ENCODE measurements around the gene ARRB1. TPM values are rescaled to one million over a fixed set of nuclear protein-coding genes. Genes with fewer than 3 reads are reported as not detected.

ARRB1 gene
- total RNA-seq, 1 experiment from 2014 or later = 90.1 TPM

- Mint-ChIP-seq H3K4me3 (peak within 1 kb of the TSS; percentile 77), H3K9me3 (no peaks in the 10 kb centered on the region), H3K27me3 (ENCODE audit: low read depth) (peaks cover 69% of the 10 kb centered on the region), H3K4me1 (peaks cover 27% of the 10 kb centered on the region), H3K36me3 (no peaks in the 10 kb centered on the region), H3K27ac (no peak within 1 kb of the TSS)
- ChIA-PET POLR2A (interaction anchor here (1.1 kb wide), 1 partner anchor 100 kb away, joined by 3 read pairs; no protein-coding TSS in a partner anchor), CTCF (interaction anchor here (0.6 to 7.6 kb wide), 22 partner anchors 9 to 311 kb away, joined by 3 to 191 read pairs (median 6); no protein-coding TSS in a partner anchor)
- no peak for TF ChIP-seq ZNF121 (CRISPR knock-in tag; IDR thresholded peaks at IDR 0.05)
- peak; percentile 61; the same call in 1 of the 2 replicates for TF ChIP-seq MAX (CRISPR knock-in tag; IDR thresholded peaks at IDR 0.05)
- peak; percentile 15; the same call in 1 of the 2 replicates for TF ChIP-seq USF2 (CRISPR knock-in tag; IDR thresholded peaks at IDR 0.05)
- TF ChIP-seq ZNF263 (CRISPR knock-in tag; IDR thresholded peaks at IDR 0.05; ENCODE audit: low read depth) = peak; percentile 77
- ATAC-seq (peak; percentile 6), DNase-seq (ENCODE audit: low spot score) (peak; percentile 65)
These were observed 111.0 kb downstream of the ARRB1 start, which contains the start of gene TPBGL for GRCh38 chr11:75240311-75241035. TSS of gene TPBGL (plus strand) at chr11:75240774. CDS start at chr11:75241050, 276 bp downstream.

GRCh38 chr11:75239531-75240290 is 111.8 kb downstream of the ARRB1 start:
- peak overlapping the region; percentile 77 for H3K4me3 Mint-ChIP-seq
- H3K27me3 Mint-ChIP-seq (ENCODE audit: low read depth) = peaks cover 62% of the 10 kb centered on the region
- H3K36me3 Mint-ChIP-seq = no peaks in the 10 kb centered on the region
- ATAC-seq = no peak; the same call in 1 of the 2 replicates
- no peaks in the 10 kb centered on the region for H3K9me3 Mint-ChIP-seq
- ChIA-PET CTCF (interaction anchor here (0.7 to 7.6 kb wide), 12 partner anchors 8 to 310 kb away, joined by 3 to 191 read pairs (median 16); no protein-coding TSS in a partner anchor), POLR2A (interaction anchor here (1.1 kb wide), 1 partner anchor 99 kb away, joined by 3 read pairs; no protein-coding TSS in a partner anchor)
- DNase-seq (ENCODE audit: low spot score) = no peak
- TF ChIP-seq MAX (CRISPR knock-in tag; IDR thresholded peaks at IDR 0.05) (0 out of 2 replicates have a peak, but pooled peaks have one; percentile 3), SP1 (CRISPR knock-in tag; conservative IDR thresholded peaks at IDR 0.05) (no peak), USF2 (CRISPR knock-in tag; IDR thresholded peaks at IDR 0.05) (no peak)
- H3K4me1 Mint-ChIP-seq = peaks cover 27% of the 10 kb centered on the region
- H3K27ac Mint-ChIP-seq = no peak overlapping the region

- peaks cover 53% of the 10 kb centered on the region for H3K27me3 Mint-ChIP-seq (ENCODE audit: low read depth)
- H3K4me1 Mint-ChIP-seq = peaks cover 28% of the 10 kb centered on the region
- CTCF ChIA-PET = interaction anchor here (1.1 to 7.6 kb wide), 10 partner anchors 12 to 101 kb away, joined by 3 to 191 read pairs (median 27); no protein-coding TSS in a partner anchor
- ATAC-seq (no peak), DNase-seq (ENCODE audit: low spot score) (no peak)
- TF ChIP-seq OVOL2 (CRISPR knock-in tag; IDR thresholded peaks at IDR 0.05; ENCODE audit: borderline replicate concordance) = no peak
- TF ChIP-seq USF2 (CRISPR knock-in tag; IDR thresholded peaks at IDR 0.05) = no peak
- no peak for TF ChIP-seq NR2C2 (CRISPR knock-in tag; IDR thresholded peaks at IDR 0.05)
- TF ChIP-seq IRF2 (CRISPR knock-in tag; IDR thresholded peaks at IDR 0.05; ENCODE audit: borderline replicate concordance, low read depth) = no peak
- no peak for TF ChIP-seq MLX (CRISPR knock-in tag; IDR thresholded peaks at IDR 0.05)
- no peak for TF ChIP-seq HMGXB4 (CRISPR knock-in tag; IDR thresholded peaks at IDR 0.05)
- TF ChIP-seq CBFB (CRISPR knock-in tag; IDR thresholded peaks at IDR 0.05; ENCODE audit: low read depth) = no peak
- H3K4me3 Mint-ChIP-seq = peak overlapping the region; percentile 77; the same call in 1 of the 2 replicates
- no peaks in the 10 kb centered on the region for H3K36me3 Mint-ChIP-seq
- POLR2A ChIA-PET = no interaction called here
- H3K27ac Mint-ChIP-seq = no peak overlapping the region
- no peaks in the 10 kb centered on the region for H3K9me3 Mint-ChIP-seq
These were observed 112.6 kb downstream of the ARRB1 start for GRCh38 chr11:75238595-75239440.
